Measurements from ENCODE around the gene CDCA3. TPM values are rescaled to one million over a fixed set of nuclear protein-coding genes. Genes with fewer than 3 reads are reported as not detected.

Gene CDCA3
- total RNA-seq, 4 donors from 2014 or later, result 1.2 to 2.9 (median 1.5) TPM

GRCh38 chr12:6817098-6817497 is 34.0 kb downstream of the CDCA3 start:
- peaks cover 0 to 9% (median 0%) of the 10 kb centered on the region in 4 donors for H3K27me3 ChIP-seq
- peaks cover 4 to 15% (median 14%) of the 10 kb centered on the region in 4 donors for H3K4me1 ChIP-seq
- 96% methylated on average over 8 of the region's 8 CpGs for WGBS
- TF ChIP-seq POLR2AphosphoS5 (IDR thresholded peaks at IDR 0.05) (no peak), EP300 (IDR thresholded peaks at IDR 0.05) (no peak), POLR2A (IDR thresholded peaks at IDR 0.05; ENCODE audit: low read depth) (no peak), CTCF (IDR thresholded peaks at IDR 0.05) (no peak)
- intact Hi-C loops (cut with DNase I), result no loop called here
- DNase-seq (ENCODE audit: extremely low spot score), result no peak
- H3K9me3 ChIP-seq, result no peaks in the 10 kb centered on the region
- H3K36me3 ChIP-seq, result no peaks in the 10 kb centered on the region
- no peak overlapping the region for H3K4me3 ChIP-seq
- no peak overlapping the region for H3K27ac ChIP-seq (replicated peaks in 1 of 4)

GRCh38 chr12:6816598-6816997 is 34.5 kb downstream of the CDCA3 start:
- Histone ChIP-seq H3K27me3 (peaks cover 0 to 5% (median 0%) of the 10 kb centered on the region in 4 donors), H3K4me1 (peaks cover 0 to 10% (median 9%) of the 10 kb centered on the region in 4 donors), H3K9me3 (no peaks in the 10 kb centered on the region), H3K4me3 (no peak overlapping the region), H3K36me3 (no peaks in the 10 kb centered on the region), H3K27ac (replicated peaks in 1 of 4) (no peak overlapping the region)
- DNase-seq (ENCODE audit: extremely low spot score), result no peak
- WGBS, result 75% methylated on average over 3 of the region's 3 CpGs
- intact Hi-C loops (cut with DNase I), result no loop called here
- no peak for TF ChIP-seq POLR2A (IDR thresholded peaks at IDR 0.05; ENCODE audit: low read depth)
- no peak for TF ChIP-seq CTCF (IDR thresholded peaks at IDR 0.05)
- TF ChIP-seq POLR2AphosphoS5 (IDR thresholded peaks at IDR 0.05), result no peak
- no peak for TF ChIP-seq EP300 (IDR thresholded peaks at IDR 0.05)

GRCh38 chr12:6813363-6813762 is 37.7 kb downstream of the CDCA3 start:
- H3K4me3 ChIP-seq, result no peak overlapping the region
- WGBS, result 66% methylated on average over 4 of the region's 4 CpGs
- no peak overlapping the region for H3K27ac ChIP-seq (replicated peaks in 1 of 4)
- intact Hi-C loops (cut with DNase I), result no loop called here
- TF ChIP-seq POLR2AphosphoS5 (IDR thresholded peaks at IDR 0.05) (no peak), POLR2A (IDR thresholded peaks at IDR 0.05; ENCODE audit: low read depth) (no peak), CTCF (IDR thresholded peaks at IDR 0.05) (no peak), EP300 (IDR thresholded peaks at IDR 0.05) (no peak)
- peaks cover 0 to 5% (median 0%) of the 10 kb centered on the region in 4 donors for H3K27me3 ChIP-seq
- no peaks in the 10 kb centered on the region for H3K36me3 ChIP-seq
- DNase-seq (ENCODE audit: extremely low spot score), result no peak
- no peaks in the 10 kb centered on the region for H3K4me1 ChIP-seq
- no peaks in the 10 kb centered on the region for H3K9me3 ChIP-seq

- no peak for DNase-seq (ENCODE audit: extremely low spot score)
- no peak overlapping the region for H3K4me3 ChIP-seq
- H3K27ac ChIP-seq (replicated peaks in 1 of 4), result no peak overlapping the region
- WGBS, result 76% methylated on average over 1 of the region's 1 CpG
- no peaks in the 10 kb centered on the region for H3K4me1 ChIP-seq
- H3K27me3 ChIP-seq, result peaks cover 0 to 5% (median 0%) of the 10 kb centered on the region in 4 donors
- no peaks in the 10 kb centered on the region for H3K36me3 ChIP-seq
- H3K9me3 ChIP-seq, result no peaks in the 10 kb centered on the region
- no peak for TF ChIP-seq EP300 (IDR thresholded peaks at IDR 0.05)
- TF ChIP-seq POLR2A (IDR thresholded peaks at IDR 0.05; ENCODE audit: low read depth), result no peak
- intact Hi-C loops (cut with DNase I), result no loop called here
Observed at GRCh38 chr12:6810758-6811157, 40.3 kb downstream of the CDCA3 start.

- TF ChIP-seq POLR2A (IDR thresholded peaks at IDR 0.05; ENCODE audit: low read depth), result no peak
- no peak overlapping the region for H3K27ac ChIP-seq (replicated peaks in 1 of 4)
- no peaks in the 10 kb centered on the region for H3K4me1 ChIP-seq
- H3K36me3 ChIP-seq, result no peaks in the 10 kb centered on the region
- WGBS, result 79% methylated on average over 10 of the region's 10 CpGs
- no peak overlapping the region for H3K4me3 ChIP-seq
- H3K27me3 ChIP-seq, result no peaks in the 10 kb centered on the region
- no peak for DNase-seq (ENCODE audit: extremely low spot score)
- intact Hi-C loops (cut with DNase I), result no loop called here
- no peaks in the 10 kb centered on the region for H3K9me3 ChIP-seq
Observed at GRCh38 chr12:6809056-6809455, 42.0 kb downstream of the CDCA3 start.

- no peaks in the 10 kb centered on the region for H3K27me3 ChIP-seq
- no peaks in the 10 kb centered on the region for H3K9me3 ChIP-seq
- intact Hi-C loops (cut with DNase I), result no loop called here
- H3K36me3 ChIP-seq, result no peaks in the 10 kb centered on the region
- H3K4me1 ChIP-seq, result no peaks in the 10 kb centered on the region
- H3K4me3 ChIP-seq, result no peak overlapping the region
- H3K27ac ChIP-seq (replicated peaks in 1 of 4), result no peak overlapping the region
- 83% methylated on average over 1 of the region's 1 CpG for WGBS
- DNase-seq (ENCODE audit: extremely low spot score), result no peak
- TF ChIP-seq EP300 (IDR thresholded peaks at IDR 0.05) (no peak), CTCF (IDR thresholded peaks at IDR 0.05) (no peak), POLR2AphosphoS5 (IDR thresholded peaks at IDR 0.05) (no peak), POLR2A (IDR thresholded peaks at IDR 0.05; ENCODE audit: low read depth) (no peak)
Observed at GRCh38 chr12:6807170-6807569, 43.9 kb downstream of the CDCA3 start.
